Left lung (tissue), 10 donors: ENCODE measurements around the gene CUX1. TPM values are rescaled to one million over a fixed set of nuclear protein-coding genes. Genes with fewer than 3 reads are reported as not detected.

Source experiments
- ATAC-seq: fragments of 200-7000 bp; cut with Tn5 transposase; one replicate; pipeline ENCODE4 v1.9.1; 2020; ENCODE audit warnings: moderate library complexity
- DNase-seq, 4 donors: peaks; one replicate each; pipeline ENCODE4 v3.0.0-alpha.2; 2013 to 2020
- H3K27ac ChIP-seq, 2 donors: fragments of 200-600 bp; sonication (generic) in 1 of 2; one replicate each; pipeline versions ENCODE4 v1.5.0 to v1.8.0; 2020 to 2021
- H3K27me3 ChIP-seq, 2 donors: fragments of 200-600 bp; sonication (generic) in 1 of 2; one replicate each; pipeline versions ENCODE4 v1.5.0 to v1.8.0; 2020 to 2021
- H3K36me3 ChIP-seq, 2 donors: fragments of 200-600 bp; sonication (generic) in 1 of 2; one replicate each; pipeline versions ENCODE4 v1.5.0 to v1.8.0; 2020 to 2021
- H3K4me1 ChIP-seq, 2 donors: fragments of 200-600 bp; one replicate each; pipeline ENCODE4 v1.8.0; 2021
- H3K4me3 ChIP-seq, 2 donors: fragments of 200-600 bp; sonication (generic) in 1 of 2; one replicate each; pipeline versions ENCODE4 v1.5.0 to v1.8.0; 2020 to 2021; ENCODE audit warnings: mild to moderate bottlenecking in 1 of 2
- H3K9me3 ChIP-seq, 2 donors: fragments of 200-600 bp; sonication (generic) in 1 of 2; one replicate each; pipeline versions ENCODE4 v1.5.0 to v1.8.0; 2020 to 2021
- intact Hi-C, 2 donors: fragments of 100-400 bp; cut with DNase I; formaldehyde crosslinking; loops; one replicate each; pipeline versions ENCODE4 v1.11.2 to v1.14.2; 2022
- polyA plus RNA-seq, 6 donors: library from polyadenylated mRNA; unstranded; fragments of 120-200 nt; gene quantifications; one replicate each; pipeline ENCODE4 v1.2.1, GENCODE V29; 2013; ENCODE audit not compliant: insufficient read length in 6 of 6
- total RNA-seq, 2 donors: library from RNA; stranded (reverse); fragmentation: NEBNext Ultra II Directional; extraction: Animal tissue kit (Norgen Biotek cat#: 25700); gene quantifications; one replicate each; pipeline ENCODE4 v1.2.1, GENCODE V29; 2021
- TF ChIP-seq, protein P1 (sequence below), 2 donors: fragments of 200-600 bp; sonication (generic) in 1 of 2; IDR thresholded peaks; one replicate each; pipeline versions ENCODE4 v1.5.0 to v1.8.0; 2021; ENCODE audit warnings: antibody characterized with exemption in 2 of 2
- donor health status: DM: no; HTN: yes; CAD: no.
- donor health status: DM: no; HTN: no; CAD: no.

The CUX1 gene
- total and polyA plus RNA-seq, 8 donors = 86.4 to 157 (median 96.4) TPM

- Histone ChIP-seq H3K27me3 (no peaks in the 10 kb centered on the region), H3K27ac (no peak overlapping the region), H3K4me1 (no peaks in the 10 kb centered on the region), H3K36me3 (peaks cover 0 to 93% of the 10 kb centered on the region in 2 donors), H3K4me3 (no peak overlapping the region), H3K9me3 (no peaks in the 10 kb centered on the region)
- peak in 1 of 4 donors; percentile 33 for DNase-seq
- intact Hi-C loops = no loop called here
- ATAC-seq = no peak
- TF ChIP-seq, protein P1, sequence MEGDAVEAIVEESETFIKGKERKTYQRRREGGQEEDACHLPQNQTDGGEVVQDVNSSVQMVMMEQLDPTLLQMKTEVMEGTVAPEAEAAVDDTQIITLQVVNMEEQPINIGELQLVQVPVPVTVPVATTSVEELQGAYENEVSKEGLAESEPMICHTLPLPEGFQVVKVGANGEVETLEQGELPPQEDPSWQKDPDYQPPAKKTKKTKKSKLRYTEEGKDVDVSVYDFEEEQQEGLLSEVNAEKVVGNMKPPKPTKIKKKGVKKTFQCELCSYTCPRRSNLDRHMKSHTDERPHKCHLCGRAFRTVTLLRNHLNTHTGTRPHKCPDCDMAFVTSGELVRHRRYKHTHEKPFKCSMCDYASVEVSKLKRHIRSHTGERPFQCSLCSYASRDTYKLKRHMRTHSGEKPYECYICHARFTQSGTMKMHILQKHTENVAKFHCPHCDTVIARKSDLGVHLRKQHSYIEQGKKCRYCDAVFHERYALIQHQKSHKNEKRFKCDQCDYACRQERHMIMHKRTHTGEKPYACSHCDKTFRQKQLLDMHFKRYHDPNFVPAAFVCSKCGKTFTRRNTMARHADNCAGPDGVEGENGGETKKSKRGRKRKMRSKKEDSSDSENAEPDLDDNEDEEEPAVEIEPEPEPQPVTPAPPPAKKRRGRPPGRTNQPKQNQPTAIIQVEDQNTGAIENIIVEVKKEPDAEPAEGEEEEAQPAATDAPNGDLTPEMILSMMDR (IDR thresholded peaks at IDR 0.05) = no peak
These were observed 371.3 kb downstream of the CUX1 start for GRCh38 chr7:102188746-102189145.

GRCh38 chr7:102189756-102190155 lies 372.3 kb downstream of the CUX1 start:
- Histone ChIP-seq H3K27me3 (no peaks in the 10 kb centered on the region), H3K4me1 (no peaks in the 10 kb centered on the region), H3K9me3 (no peaks in the 10 kb centered on the region), H3K36me3 (peaks cover 0 to 94% of the 10 kb centered on the region in 2 donors), H3K4me3 (no peak overlapping the region), H3K27ac (no peak overlapping the region)
- ATAC-seq (no peak), DNase-seq (peak in 1 of 4 donors; percentile 26)
- TF ChIP-seq, protein P1 (IDR thresholded peaks at IDR 0.05) = no peak
- intact Hi-C loops = no loop called here

DNA sequence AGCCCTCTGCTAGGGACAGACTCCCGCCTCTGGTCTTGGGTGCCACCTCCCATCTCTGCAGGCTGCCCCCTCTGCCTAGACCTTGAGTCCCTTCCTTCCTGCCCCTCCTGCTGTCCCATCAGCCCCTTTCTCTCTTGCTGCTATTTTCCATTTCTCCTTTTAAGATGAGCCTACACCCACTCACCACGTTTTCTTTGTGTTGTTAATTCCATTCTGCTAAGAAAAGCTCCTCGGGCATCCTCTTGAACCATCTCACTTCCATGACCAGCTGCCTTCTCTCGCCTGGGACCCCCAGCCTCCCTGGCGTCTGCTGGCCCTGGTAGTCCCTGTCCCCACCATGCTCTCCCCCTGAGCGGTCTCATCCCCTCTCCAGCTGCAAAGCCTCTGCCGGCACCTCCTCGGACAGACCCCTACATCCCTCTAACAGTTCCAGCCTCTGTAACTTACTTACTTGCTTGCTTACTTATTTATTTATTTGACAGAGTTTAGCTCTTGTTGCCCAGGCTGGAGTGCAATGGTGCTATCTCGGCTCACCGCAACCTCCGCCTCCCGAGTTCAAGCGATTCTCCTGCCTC lies 373.4 kb downstream of the CUX1 start:
- H3K36me3 ChIP-seq = peaks cover 0 to 94% of the 10 kb centered on the region in 2 donors
- TF ChIP-seq, protein P1 (IDR thresholded peaks at IDR 0.05) = no peak
- ATAC-seq (no peak), DNase-seq (peak in 2 of 4 donors; percentile 28 to 39)
- no peaks in the 10 kb centered on the region for H3K4me1 ChIP-seq
- H3K9me3 ChIP-seq = no peaks in the 10 kb centered on the region
- no peak overlapping the region for H3K27ac ChIP-seq
- H3K4me3 ChIP-seq = no peak overlapping the region
- H3K27me3 ChIP-seq = no peaks in the 10 kb centered on the region
- intact Hi-C loops = no loop called here

DNA sequence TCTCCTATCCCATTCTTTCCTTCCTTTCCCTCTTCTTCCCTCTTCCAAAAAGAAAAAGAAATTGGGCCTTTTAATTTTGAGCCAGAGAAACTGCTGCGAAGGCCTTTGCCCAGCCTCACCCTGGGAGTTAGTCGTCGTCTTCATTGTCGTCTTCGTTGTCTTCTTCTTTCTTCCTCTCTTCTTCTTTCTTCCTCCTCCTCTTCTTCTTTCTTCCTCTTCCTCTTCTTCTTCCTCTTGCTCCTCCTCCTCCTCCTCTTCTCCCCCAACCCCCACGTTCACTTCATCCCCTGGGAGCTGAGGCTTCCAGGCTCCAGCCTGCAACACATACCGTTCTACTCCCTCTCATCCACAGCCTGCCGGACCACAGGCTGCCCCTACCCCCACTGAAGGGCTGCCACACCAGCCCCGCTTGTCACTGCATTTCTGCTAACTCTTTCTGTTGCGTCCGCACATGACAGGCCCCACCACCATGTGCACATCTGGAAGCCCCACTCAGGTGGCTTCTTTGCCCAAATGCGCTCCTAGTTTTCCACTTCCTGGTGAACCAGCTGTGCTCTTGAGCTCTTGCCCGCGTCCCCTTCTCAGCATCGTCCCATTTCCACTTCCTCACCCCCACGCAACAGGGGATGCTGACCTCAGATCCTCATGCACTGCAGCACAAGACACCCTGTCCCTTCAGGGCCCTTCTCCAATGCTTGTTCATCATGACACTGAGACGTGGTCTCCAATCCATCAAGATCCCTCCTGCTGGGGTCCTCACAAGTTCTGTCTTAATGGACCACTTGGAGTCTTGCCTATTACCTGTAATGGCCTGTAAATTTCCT lies 374.3 kb downstream of the CUX1 start:
- H3K4me1 ChIP-seq = no peaks in the 10 kb centered on the region
- H3K4me3 ChIP-seq = no peak overlapping the region
- H3K36me3 ChIP-seq = peaks cover 0 to 94% of the 10 kb centered on the region in 2 donors
- peak in 1 of 4 donors; percentile 67 for DNase-seq
- intact Hi-C loops = no loop called here
- TF ChIP-seq, protein P1 (IDR thresholded peaks at IDR 0.05) = no peak
- no peaks in the 10 kb centered on the region for H3K27me3 ChIP-seq
- ATAC-seq = no peak
- no peak overlapping the region for H3K27ac ChIP-seq
- no peaks in the 10 kb centered on the region for H3K9me3 ChIP-seq

GRCh38 chr7:102192790-102193189 lies 375.4 kb downstream of the CUX1 start:
- no peak overlapping the region for H3K27ac ChIP-seq
- no peak for DNase-seq
- ATAC-seq = no peak
- TF ChIP-seq, protein P1 (IDR thresholded peaks at IDR 0.05) = no peak
- no peaks in the 10 kb centered on the region for H3K27me3 ChIP-seq
- H3K9me3 ChIP-seq = no peaks in the 10 kb centered on the region
- intact Hi-C loops = no loop called here
- H3K4me1 ChIP-seq = no peaks in the 10 kb centered on the region
- peaks cover 0 to 98% of the 10 kb centered on the region in 2 donors for H3K36me3 ChIP-seq
- H3K4me3 ChIP-seq = no peak overlapping the region
